HepG2 (cell line): Measurements from ENCODE around the gene STK32B.

ENCODE experiments used
- CBX5 ChIP-seq: sonication (generic); formaldehyde crosslinking; IDR thresholded peaks from 2 replicates; pipeline ENCODE4 v1.4.0; 2020; ENCODE audit warnings: missing genetic modification reagents, borderline replicate concordance
- CTCF ChIP-seq: sonication (generic); formaldehyde crosslinking; IDR thresholded peaks from 2 replicates; pipeline ENCODE4 v1.5.0; 2020; ENCODE audit warnings: mild to moderate bottlenecking, missing genetic modification reagents, moderate library complexity
- GZF1 ChIP-seq: sonication (generic); formaldehyde crosslinking; IDR thresholded peaks from 2 replicates; pipeline ENCODE4 v1.5.1; 2020; ENCODE audit warnings: mild to moderate bottlenecking, missing genetic modification reagents
- HIC2 ChIP-seq: sonication (generic); formaldehyde crosslinking; IDR thresholded peaks from 2 replicates; pipeline ENCODE4 v1.9.0; 2022; ENCODE audit warnings: low read depth, missing genetic modification reagents
- IKZF5 ChIP-seq: IDR thresholded peaks from 2 replicates; pipeline ENCODE4 v1.6.1; 2018; ENCODE audit warnings: missing genetic modification reagents, mild to moderate bottlenecking, missing compliant biosample characterization
- KLF6 ChIP-seq: IDR thresholded peaks from 2 replicates; pipeline ENCODE4 v1.8.0; 2016; ENCODE audit warnings: missing biosample characterization, missing genetic modification reagents
- MAFK ChIP-seq, 2 experiments: IDR thresholded peaks in 1 of 2; conservative IDR thresholded peaks in 1 of 2; 2 replicates each; pipeline ENCODE4 v1.6.1; 2011; ENCODE audit warnings: improper control_type of control experiment in 2 of 2, low read length in 2 of 2
- MTA3 ChIP-seq: sonication (generic); formaldehyde crosslinking; IDR thresholded peaks from 2 replicates; pipeline ENCODE4 v1.4.0; 2020; ENCODE audit warnings: missing genetic modification reagents
- MZF1 ChIP-seq: sonication (generic); formaldehyde crosslinking; IDR thresholded peaks from 2 replicates; pipeline ENCODE4 v1.8.1; 2023; ENCODE audit warnings: mild to moderate bottlenecking, missing genetic modification reagents, borderline replicate concordance
- SP2 ChIP-seq: sonication (generic); formaldehyde crosslinking; IDR thresholded peaks from 2 replicates; pipeline ENCODE4 v1.5.1; 2020; ENCODE audit warnings: mild to moderate bottlenecking, missing genetic modification reagents
- SUZ12 ChIP-seq: fragments of 150-350 bp; IDR thresholded peaks from 2 replicates; pipeline ENCODE4 v1.6.1; 2014; ENCODE audit warnings: low read depth, low read length
- TCF12 ChIP-seq, 2 experiments: fragments of 450-650 bp in 1 of 2; sonication (generic) in 1 of 2; formaldehyde crosslinking in 1 of 2; IDR thresholded peaks; 2 replicates each; pipeline versions ENCODE4 v1.6.1 to v1.8.0; 2017 to 2022; ENCODE audit warnings: antibody characterized with exemption in 1 of 2, mild to moderate bottlenecking in 1 of 2, missing genetic modification reagents in 1 of 2, moderate library complexity in 1 of 2
- ZNF335 ChIP-seq: sonication (generic); formaldehyde crosslinking; IDR thresholded peaks from 2 replicates; pipeline ENCODE4 v1.4.0; 2020; ENCODE audit warnings: missing genetic modification reagents
- TF ChIP-seq, protein P1 (sequence below): sonication (generic); formaldehyde crosslinking; IDR thresholded peaks from 2 replicates; pipeline ENCODE4 v1.5.0; 2020; ENCODE audit warnings: missing genetic modification reagents

DNA sequence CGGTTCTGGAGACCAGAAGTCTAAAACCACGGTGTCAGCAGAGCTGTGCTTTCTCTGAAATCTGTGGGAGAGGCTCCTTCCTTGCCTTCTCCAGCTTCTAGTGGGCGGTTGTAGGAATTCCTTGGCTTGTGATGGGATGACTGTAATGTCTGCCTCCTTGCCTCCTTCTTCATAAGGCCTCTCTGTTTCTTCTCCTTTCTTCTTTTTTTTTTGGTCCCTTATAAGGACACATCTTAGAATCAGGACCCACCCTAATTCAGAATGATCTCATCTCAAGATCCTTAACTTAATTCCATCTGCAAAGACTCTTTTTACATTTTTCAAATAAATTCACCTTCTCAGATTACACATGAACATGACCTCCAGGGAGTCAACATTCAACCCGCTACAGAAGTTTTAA is 186.9 kb downstream of the STK32B start:
- TF ChIP-seq MAFK (conservative IDR thresholded peaks at IDR 0.05 in 1 of 2, IDR thresholded peaks at IDR 0.05 in 1 of 2; ENCODE audit: low read length in 2 of 2) (no peak), SP2 (CRISPR knock-in tag) (no peak), CTCF (CRISPR knock-in tag) (no peak), ZNF335 (CRISPR knock-in tag) (no peak), SUZ12 (no peak), MTA3 (no peak), TCF12 (IDR thresholded peaks at IDR 0.05) (no peak), TCF12 (CRISPR knock-in tag; IDR thresholded peaks at IDR 0.05) (no peak), IKZF5 (CRISPR knock-in tag) (no peak), HIC2 (no peak), GZF1 (CRISPR knock-in tag) (no peak), MZF1 (CRISPR knock-in tag) (no peak), CBX5 (no peak), KLF6 (CRISPR knock-in tag) (no peak)
- TF ChIP-seq, protein P1, sequence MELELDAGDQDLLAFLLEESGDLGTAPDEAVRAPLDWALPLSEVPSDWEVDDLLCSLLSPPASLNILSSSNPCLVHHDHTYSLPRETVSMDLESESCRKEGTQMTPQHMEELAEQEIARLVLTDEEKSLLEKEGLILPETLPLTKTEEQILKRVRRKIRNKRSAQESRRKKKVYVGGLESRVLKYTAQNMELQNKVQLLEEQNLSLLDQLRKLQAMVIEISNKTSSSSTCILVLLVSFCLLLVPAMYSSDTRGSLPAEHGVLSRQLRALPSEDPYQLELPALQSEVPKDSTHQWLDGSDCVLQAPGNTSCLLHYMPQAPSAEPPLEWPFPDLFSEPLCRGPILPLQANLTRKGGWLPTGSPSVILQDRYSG = no peak
